DMS53 treated with DMSO at 0.1 percent for 48 hours (cell line): ENCODE results near the gene PTGER4.
"Not testable (repeated sequence)": the region's sequence is repeated elsewhere in the genome, so short reads cannot be mapped to it uniquely, and the experiment has no call there.

Source experiments
- DNase-seq: peaks from one replicate; lab custom pipeline; 2025; ENCODE audit not compliant: unreplicated experiment; lab: John Stamatoyannopoulos, UW

PTGER4 gene

DNA sequence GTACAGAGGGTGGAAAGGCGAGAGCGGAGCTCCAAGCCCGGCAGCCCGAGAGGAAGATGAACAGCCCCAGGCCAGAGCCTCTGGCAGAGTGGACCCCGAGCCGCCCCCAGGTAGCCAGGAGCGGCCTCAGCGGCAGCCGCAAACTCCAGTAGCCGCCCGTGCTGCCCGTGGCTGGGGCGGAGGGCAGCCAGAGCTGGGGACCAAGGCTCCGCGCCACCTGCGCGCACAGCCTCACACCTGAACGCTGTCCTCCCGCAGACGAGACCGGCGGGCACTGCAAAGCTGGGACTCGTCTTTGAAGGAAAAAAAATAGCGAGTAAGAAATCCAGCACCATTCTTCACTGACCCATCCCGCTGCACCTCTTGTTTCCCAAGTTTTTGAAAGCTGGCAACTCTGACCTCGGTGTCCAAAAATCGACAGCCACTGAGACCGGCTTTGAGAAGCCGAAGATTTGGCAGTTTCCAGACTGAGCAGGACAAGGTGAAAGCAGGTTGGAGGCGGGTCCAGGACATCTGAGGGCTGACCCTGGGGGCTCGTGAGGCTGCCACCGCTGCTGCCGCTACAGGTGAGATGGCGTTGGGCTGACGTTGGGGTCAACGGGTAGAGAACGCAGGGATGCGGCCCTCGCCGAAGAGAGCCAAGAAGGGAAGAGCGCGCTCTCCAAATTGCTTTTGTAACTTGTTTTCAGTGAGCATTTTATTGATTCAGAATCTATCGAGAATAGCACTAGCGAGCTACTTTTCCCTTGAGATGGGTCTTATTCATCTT lies at the start of gene PTGER4:
Gene PTGER4, plus strand, starts transcription at position 3 of the 769 bp plus-strand sequence. CDS start 1,079 bp downstream, outside the sequence.
- DNase-seq, result peak; percentile 17

DNA sequence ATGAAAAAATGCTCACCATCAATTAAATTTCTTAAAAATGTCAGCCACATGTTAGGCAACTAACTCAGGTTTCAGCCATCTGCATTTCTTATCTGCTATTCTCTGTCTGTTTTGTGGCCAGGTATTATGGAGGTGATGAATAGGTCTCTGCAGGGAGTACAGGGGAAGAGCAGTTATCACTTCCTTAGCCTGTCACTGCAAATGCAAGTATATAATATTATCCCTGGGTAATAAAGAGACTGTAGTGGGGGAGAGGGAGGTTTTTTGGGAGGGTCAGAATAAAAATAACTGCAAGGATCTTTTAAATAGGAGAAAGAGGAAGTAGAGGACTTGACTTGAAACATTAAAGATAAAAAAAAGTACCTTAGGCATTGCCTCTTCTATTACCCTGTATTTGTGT lies 49.6 kb upstream of the PTGER4 start:
- DNase-seq, result no peak

DNA sequence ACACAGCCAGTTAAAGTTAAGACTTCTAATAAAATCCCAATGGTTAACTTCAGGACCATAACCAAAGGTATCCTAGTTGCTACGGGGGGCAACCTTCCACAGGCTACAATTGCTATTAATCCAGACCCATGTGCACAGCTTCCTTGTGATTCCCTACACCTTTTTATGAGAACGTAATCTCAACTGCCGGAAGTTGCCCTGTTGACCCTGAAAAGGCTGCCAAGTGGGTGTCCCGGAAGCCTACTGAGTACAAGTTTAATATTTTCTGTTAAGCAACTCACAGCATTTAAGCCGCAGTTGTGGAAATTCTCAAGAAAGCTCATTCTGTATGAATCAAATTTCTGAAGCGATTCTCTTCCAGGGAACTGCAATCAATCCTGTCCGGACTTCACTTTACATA lies 48.5 kb upstream of the PTGER4 start:
- no peak for DNase-seq

DNA sequence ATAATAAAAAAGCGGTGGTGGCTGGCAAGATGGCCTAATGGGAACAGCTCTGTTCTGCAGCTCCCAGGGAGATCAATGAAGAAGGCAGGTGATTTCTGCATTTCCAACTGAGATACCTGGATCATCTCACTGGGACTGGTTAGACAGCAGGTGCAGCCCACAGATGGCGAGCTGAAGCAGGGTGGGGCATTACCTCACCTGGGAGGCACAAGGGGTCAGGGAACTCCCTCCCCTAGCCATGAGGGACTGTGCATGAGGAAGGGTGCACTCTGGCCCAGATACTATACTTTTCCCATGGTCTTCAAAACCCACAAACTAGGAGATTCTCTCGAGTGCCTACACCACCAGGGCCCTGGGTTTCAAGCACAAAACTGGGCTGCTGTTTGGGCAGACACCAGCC lies 45.6 kb upstream of the PTGER4 start:
- no peak for DNase-seq

DNA sequence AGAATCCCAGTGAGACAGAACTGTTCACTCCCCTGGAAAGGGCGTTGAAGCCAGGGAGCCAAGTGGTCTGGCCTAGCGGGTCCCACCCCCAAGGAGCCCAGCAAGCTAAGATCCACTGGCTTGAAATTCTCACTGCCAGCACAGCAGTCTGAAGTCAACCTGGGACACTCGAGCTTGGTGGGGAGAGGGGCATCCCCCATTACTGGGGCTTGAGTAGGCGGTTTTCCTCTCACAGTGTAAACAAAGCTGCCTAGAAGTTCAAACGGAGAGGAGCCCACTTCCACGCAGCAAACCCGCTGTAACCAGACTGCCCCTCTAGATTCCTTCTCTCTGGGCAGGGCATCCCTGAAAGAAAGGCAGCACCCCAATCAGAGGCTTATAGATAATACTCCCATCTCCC lies 45.1 kb upstream of the PTGER4 start:
- no peak for DNase-seq

DNA sequence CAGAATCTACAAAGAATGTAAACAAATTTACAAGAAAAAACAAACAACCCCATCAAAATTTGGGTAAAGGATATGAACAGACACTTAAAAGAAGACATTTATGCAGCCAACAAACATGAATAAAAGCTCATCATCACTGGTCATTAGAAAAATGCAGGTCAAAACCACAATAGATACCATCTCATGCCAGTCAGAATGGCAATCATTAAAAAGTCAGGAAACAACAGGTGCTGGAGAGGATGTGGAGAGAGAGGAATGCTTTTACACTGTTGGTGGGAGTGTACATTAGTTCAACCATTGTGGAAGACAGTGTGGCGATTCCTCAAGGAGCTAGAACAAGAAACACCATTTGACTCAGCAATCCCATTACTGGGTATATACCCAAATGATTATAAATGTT lies 40.2 kb upstream of the PTGER4 start:
- DNase-seq, result not testable (repeated sequence)

DNA sequence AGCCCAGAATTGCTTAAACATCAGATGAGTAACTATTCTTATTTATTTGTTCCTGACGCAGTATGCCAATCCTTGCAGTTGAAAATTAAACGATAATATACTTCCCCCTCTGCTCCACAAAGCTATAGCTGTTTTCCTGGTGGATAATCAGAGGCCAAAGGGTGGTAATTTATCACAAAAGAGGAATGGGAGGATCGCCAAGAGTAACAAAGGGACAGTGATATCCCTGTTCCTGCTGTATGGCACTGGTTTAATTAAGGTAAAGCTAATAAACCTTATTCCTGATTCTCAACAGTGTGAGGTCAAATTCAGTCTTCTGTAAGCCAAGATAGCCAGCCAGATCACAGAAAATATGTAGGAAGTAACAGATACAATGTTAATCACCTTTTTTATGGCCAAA lies 33.4 kb upstream of the PTGER4 start:
- DNase-seq, result no peak

DNA sequence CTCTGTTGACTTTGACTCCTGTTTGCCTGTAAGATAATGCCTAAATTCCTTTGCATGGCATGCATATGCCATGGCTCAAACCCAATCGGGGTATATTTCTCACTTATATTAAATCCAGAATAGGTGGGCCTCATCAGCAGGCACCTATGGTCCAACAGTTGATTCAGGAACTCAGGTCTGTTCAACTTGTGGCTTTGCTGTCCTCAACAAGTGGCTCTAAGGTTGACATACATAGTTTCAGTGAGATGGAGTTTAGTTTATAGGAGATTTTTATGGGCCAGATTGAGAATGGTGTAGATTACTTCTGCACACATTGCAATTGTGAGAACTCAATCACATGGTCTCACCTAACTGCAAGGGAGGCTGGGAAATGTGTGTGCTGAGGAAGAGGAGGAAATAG lies 31.6 kb upstream of the PTGER4 start:
- DNase-seq, result no peak

DNA sequence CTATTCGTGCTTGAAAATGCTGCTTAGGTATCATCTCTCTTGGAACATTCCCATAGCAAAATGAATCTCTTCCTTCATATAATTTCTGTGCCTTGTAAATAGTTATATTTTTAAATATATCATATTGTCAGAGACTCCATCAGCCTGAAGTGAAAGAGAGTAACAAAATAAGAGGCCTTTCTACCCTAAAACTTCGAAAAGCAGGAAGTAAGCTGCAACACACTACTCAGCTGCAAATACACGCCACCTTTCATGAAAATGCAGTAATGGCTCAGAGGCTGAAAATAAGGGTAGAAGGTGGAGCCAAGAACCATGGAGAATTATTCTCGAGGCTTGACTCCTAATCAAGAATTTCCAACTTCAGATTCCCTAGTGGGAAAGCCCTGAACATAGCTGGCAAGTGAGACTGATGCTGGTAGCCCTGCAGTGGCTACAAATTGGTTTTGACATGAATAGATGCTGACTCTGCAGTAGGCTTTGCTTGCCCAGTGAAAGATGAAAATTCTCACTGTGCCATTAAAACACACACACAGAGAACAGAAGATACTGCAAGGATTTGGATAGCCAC lies 30.2 kb upstream of the PTGER4 start:
- DNase-seq, result no peak

DNA sequence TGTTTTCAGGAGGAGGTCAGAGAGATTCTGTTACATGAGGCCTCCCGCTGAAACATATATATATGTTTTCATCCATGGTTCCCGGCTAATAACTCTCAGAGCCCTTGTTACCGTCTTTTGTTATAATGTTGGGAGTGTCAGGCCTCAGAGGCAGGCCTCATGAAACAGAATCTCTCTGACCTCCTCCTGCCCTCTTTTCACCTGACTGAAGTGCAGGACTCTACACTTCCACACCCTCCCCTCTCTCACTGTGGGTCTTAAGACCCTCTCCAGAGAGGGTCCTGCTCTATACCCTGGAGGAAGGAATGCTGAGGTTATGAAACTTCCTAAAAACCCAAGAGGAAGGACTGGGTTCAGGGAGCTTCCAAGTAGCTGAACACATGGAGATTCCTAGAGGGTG lies 28.5 kb upstream of the PTGER4 start:
- DNase-seq, result no peak

DNA sequence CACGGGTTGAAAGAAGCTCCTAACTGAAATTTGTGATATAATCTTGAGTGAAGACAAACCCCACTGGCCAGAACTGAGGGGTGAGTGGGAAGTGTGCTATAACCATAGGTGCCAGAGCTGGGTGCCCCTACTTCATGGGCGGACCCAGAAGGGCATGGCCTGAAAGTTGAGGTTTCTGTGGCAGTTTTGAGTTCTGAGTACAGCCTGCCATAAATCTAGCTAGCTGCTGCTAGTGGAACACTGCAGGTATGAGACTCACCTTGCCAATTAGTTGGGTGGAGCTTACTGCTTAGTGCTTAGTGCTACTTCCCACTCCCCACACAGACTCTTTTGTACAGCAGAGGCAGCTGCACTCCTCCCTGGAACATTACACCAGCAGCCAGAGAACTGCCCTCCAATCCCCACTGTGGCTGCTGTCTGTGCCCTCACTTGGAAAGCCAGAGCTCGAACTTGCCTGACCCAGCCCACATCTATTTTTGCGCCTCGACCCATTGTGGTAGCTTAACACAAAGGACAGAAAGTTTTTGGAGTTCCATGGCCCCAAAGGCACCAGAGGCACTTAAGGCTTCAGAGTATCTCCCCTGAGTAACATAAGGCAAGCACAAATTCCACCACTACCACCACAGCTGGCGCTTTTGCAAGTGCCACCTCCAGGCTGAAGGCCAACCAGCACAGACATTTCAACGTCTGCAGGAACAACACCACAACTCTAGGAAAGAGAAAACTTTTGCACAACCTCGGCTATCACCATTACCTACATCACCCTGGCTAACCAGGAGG lies 27.1 kb upstream of the PTGER4 start:
- DNase-seq, result no peak

DNA sequence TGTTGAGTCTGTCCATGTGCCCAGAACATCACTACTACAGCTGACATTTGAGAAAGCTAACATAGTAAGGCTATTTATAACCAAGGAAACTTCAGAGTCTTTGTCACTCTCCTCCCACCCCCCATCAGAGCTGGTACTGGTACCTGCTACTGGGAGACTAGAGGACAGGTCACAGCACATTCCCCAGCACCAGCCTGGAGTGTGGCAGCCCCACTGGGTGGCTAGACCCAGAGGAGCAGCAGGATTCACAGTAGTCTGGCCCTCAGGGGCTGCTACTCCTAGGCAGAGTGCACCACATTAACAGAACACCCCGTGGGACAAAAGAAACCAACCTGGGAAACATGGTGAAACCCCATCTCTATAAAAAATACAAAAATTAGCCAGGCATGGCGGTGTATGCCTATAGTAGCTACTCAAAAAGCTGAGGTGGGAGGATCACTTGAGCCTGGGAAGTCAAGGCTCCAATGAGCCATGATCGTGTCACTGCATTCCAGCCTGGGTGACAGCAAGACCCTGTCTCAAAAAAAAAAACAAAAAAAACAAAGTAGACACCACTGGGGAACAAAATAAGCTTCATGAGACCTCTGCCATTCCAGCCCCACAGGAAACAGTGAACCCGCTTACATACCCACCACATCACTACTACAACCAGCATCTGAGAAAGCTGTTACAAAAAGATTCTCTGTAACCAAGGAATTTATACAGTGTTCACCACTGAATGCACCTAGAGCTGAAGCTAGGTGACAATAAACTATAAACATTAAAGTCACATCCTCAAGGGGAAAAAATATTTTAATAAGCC lies 26.3 kb upstream of the PTGER4 start:
- no peak for DNase-seq

DNA sequence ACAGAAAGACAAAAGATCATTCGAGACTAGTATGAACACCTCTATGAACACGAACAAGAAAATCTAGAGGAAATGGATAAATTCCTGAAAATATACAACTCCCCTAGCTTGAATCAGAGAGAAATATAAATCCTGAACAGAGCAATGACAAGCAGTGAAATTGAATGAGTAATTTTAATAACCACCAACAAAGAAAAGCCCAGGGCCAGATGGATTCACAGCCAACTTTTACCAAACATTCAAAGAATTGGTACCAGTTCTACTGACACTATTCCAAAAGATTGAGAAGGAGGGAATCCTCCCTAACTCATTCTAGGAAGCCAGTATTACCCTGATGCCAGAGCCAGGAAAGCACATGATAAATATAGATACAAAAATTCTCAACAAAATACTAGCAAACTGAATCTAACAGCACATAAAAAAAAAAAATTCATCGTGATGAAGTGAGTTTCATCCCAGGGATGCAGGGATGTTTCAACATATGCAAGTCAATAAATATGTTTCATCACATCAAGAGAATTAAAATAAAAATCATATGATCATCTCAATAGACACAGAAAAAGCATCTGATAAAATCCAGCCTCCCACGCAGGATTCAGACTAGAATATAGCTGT lies 25.2 kb upstream of the PTGER4 start:
- DNase-seq, result no peak

DNA sequence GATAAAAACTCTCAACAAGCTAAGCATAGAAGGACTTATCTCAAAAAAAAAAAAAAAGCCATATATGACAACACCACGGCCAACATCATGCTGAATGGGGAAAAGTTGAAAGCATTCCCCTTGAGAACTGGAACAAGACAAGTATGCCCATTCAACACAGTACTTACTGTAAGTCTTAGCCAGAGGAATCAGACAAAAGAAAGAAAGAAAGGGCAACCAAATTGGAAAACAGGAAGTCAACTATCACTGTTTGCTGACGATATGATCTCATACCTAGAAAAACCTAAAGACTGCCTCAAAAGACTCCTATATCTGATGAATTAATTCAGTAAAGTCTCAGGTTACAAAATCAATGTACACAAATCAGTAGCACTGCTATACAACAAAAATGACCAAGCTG lies 24.6 kb upstream of the PTGER4 start:
- no peak for DNase-seq

DNA sequence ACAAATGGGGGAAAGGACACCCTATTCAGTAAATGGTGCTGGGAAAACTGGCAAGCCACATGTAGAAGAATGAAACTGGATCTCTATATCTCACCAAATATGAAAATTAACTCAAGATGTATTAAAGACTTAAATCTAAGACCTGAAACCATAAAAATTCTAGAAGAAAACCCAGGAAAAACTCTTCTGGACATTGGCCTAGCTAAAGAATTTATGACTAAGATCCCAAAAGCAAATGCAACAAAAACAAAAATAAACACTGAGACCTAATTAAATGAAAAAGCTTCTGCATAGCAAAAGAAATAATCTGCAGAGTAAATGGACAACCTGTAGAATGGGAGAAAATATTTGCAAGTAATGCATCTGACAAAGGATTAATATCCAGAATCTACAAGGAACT lies 23.6 kb upstream of the PTGER4 start:
- DNase-seq, result not testable (repeated sequence)

DNA sequence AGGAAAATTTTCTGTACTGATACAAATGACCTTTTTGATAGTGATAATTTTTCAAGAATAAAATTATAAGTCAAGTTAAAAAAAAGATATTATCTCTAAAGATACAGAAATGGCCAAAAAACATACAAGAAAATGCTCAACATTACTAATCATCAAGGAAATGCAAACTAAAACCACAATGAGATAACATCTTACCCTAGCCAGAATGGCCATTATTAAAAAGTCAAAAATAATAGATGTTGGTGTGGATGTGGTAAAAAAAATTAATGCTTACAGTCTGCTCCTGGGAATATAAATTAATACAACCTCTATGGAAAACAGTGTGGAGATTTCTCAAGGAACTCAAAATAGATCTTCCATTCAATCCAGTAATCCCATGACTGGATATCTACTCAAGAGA lies 22.9 kb upstream of the PTGER4 start:
- no peak for DNase-seq

DNA sequence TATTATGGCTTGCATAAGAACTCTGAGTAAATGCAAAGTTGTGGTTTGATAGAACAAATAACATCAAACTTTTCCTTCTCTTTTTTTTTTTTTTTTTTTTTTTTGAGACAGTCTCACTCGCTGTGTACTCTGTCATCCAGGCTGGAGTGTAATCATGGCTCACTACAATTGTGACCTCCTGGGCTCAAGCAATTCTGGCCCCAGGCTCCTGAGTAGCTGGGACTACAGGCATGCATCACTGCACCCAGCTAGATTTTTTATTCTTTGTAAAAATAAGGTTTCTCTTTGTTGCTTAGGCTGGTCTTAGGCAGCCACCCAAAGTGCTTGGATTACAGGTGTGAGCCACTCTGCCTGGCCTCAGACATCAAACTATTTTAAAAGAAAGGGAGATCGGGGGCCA lies 19.0 kb upstream of the PTGER4 start:
- no peak for DNase-seq

DNA sequence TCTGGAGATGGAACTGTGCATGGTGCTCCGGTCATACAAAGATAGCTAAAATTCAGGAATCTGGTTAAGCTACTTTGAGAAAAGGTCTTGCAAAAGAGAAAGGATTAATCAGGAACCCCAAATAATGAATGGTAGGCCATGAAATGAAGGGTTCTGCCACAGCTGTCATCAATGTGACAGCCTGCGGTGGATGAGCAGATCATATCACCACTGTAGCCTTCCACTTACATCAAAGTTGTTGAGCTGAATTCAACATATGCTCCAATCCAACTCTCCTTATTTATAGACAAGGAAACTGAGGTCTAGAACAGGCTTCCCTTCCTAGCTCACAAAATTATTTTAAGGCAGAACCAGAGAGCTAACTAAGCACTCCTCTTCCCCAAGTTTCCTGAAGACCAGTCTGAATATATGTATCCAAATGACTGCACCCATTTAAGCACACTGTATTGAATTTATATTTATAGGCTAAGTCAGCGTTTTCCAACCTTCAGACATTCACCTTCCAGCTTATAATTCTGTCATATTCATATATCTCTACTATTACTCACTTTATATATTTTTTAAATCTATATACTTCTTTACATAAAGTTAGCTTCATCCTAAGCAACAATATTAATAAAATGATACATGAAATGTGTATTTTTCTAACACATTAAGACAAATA lies 13.9 kb upstream of the PTGER4 start:
- no peak for DNase-seq

DNA sequence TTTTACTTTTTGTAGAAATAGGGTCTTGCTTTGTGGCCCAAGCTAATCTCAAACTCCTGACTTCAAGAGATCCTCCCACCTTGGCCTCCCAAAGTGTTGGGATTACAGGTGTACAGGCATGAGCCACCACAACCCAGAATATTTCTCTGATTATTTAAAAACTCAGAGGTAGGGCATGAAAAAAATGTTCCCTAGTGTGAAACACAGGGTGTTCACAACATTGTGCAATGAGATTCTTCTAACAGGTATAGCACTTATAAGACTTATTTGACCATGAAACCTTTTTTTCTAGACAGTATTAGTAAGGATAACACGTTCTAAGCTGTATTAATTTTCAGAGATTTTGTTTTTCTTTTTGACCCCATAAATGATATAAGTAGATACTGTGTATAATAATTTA lies 13.1 kb upstream of the PTGER4 start:
- no peak for DNase-seq

DNA sequence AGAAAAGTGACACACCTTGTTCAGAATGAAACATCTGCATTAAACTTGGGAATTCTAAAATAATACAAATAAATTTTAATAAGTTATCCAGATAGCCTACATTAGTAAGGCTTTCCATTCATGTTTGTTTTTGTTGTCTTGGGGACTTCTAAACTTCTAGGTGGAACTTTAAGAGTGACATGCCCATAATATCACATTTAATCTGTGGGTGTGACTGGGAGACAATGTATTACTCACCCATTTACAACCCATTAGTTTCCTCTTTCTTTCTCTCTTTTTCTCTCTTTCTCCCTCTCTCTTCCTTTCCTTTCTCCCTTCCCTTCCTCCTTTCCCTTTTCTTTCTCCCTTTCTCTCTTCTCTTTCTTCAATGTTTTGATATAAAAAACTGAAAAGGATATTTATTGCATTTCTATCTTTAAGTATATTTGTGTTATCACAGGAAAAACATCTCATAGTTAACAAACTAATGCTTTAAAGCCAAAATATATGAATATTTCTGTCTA lies 12.5 kb upstream of the PTGER4 start:
- no peak for DNase-seq
